OCI-M1 (cell line): ENCODE measurements around the gene UBN1.

Experiments used
- DNase-seq: peaks from one replicate; lab custom pipeline; 2025; lab: John Stamatoyannopoulos, UW

The UBN1 gene

GRCh38 chr16:4846901-4847773, at the start of gene UBN1, which contains the start of gene GLYR1:
TSS of gene UBN1 (plus strand) at chr16:4847481. CDS start at chr16:4852918, 5,437 bp downstream.
TSS of gene GLYR1 (minus strand) at chr16:4847288. CDS start at chr16:4847265, 23 bp downstream.
- DNase-seq = peak; percentile 98

GRCh38 chr16:4797805-4798252, 49.5 kb upstream of the UBN1 start:
- no peak for DNase-seq

- no peak for DNase-seq
Observed at GRCh38 chr16:4798456-4798855, 48.8 kb upstream of the UBN1 start.

- no peak for DNase-seq
Observed at GRCh38 chr16:4799171-4799855, 48.0 kb upstream of the UBN1 start.

GRCh38 chr16:4800290-4801041, 46.8 kb upstream of the UBN1 start:
- DNase-seq = no peak

GRCh38 chr16:4801051-4801961, 46.0 kb upstream of the UBN1 start:
- no peak for DNase-seq

- peak; percentile 74 for DNase-seq
Observed at GRCh38 chr16:4801962-4802658, 45.2 kb upstream of the UBN1 start, which contains the start of gene ROGDI. TSS of gene ROGDI (minus strand) at chr16:4802633. CDS start at chr16:4802571, 62 bp downstream.

- DNase-seq = peak; percentile 96
Observed at GRCh38 chr16:4802659-4803287, 44.5 kb upstream of the UBN1 start.

- peak; percentile 58 for DNase-seq
Observed at GRCh38 chr16:4803401-4803844, 43.9 kb upstream of the UBN1 start.

GRCh38 chr16:4803898-4804762, 43.2 kb upstream of the UBN1 start:
- DNase-seq = no peak

- DNase-seq = no peak
Observed at GRCh38 chr16:4805231-4805630, 42.0 kb upstream of the UBN1 start.

GRCh38 chr16:4806280-4806679, 41.0 kb upstream of the UBN1 start:
- no peak for DNase-seq

- DNase-seq = no peak
Observed at GRCh38 chr16:4811242-4811641, 36.0 kb upstream of the UBN1 start.

- no peak for DNase-seq
Observed at GRCh38 chr16:4811773-4812172, 35.5 kb upstream of the UBN1 start.

GRCh38 chr16:4813251-4814003, 33.9 kb upstream of the UBN1 start:
- no peak for DNase-seq

- DNase-seq = no peak
Observed at GRCh38 chr16:4814046-4814445, 33.2 kb upstream of the UBN1 start.

GRCh38 chr16:4814542-4815173, 32.6 kb upstream of the UBN1 start:
- DNase-seq = no peak

- no peak for DNase-seq
Observed at GRCh38 chr16:4820652-4821051, 26.6 kb upstream of the UBN1 start.
